SH-SY5Y (cell line): ENCODE data around the gene CLEC6A.

Experiments
- GATA2 ChIP-seq: IDR thresholded peaks from 2 replicates; pipeline ENCODE4 v1.6.1; 2011; ENCODE audit warnings: mild to moderate bottlenecking, low read depth, low read length
- GATA3 ChIP-seq: IDR thresholded peaks from 2 replicates; pipeline ENCODE4 v1.6.1; 2011; ENCODE audit warnings: low read depth, mild to moderate bottlenecking, low read length, moderate library complexity

The CLEC6A gene

DNA sequence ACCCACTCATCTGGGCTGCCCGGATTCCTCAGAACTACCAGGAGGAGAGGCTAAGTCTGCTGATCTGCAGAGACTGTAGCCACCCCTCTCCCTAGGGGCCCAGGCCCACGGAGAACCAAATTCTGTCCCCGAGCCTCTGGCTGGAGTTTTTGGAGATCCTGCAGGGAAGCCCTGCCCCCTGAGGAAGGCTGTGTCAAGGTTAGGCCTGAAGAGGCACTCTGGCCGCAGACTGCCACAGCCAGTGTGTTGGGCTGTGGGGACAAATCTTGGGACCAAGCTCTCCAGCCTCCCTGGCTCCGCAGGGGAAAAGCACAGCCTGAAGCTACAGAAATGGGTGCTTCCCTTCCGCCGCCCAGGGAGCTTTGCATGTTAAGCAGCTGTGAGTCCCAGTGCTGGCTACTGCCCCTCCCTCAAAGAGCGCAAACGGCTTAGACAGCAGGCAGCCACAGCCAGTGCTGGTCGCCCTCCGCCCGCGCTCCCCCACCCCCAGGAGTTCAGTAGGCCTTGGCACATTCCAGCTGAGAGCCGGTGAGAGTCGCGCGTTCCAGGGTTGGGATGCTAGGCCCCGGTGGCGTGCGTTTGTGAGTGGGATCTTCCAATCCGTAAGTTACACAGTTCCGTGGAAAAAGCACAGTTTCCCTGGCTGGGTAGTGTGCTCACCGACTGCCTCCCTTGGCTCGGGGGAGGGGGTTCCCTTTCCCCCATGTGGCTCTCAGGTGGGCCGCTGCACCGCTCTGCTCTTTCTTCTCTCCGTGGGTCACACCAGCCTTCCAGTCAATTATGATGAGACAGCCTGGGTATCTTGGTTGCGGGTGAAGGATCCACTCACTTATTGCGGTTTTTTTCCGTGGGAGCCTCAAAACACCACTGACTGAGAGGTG, 71.7 kb downstream of the CLEC6A start:
- TF ChIP-seq GATA3 (no peak), GATA2 (no peak)
